Lung (tissue), 12 donors: ENCODE data around the gene IL11RA. TPM values are rescaled to one million over a fixed set of nuclear protein-coding genes. Genes with fewer than 3 reads are reported as not detected.

ENCODE experiments used
- ATAC-seq: fragments of 200-7000 bp; cut with Tn5 transposase; one replicate; pipeline ENCODE4 v1.9.1; 2020; ENCODE audit warnings: moderate number of reproducible peaks; ENCODE audit not compliant: insufficient read depth, low FRiP score
- DNase-seq, 3 donors: peaks; one replicate each; pipeline ENCODE4 v3.0.0-alpha.2; 2013 to 2017
- H3K27ac ChIP-seq, 2 donors: one replicate each; pipeline ENCODE4 v1.5.1; 2013; ENCODE audit warnings: mild to moderate bottlenecking in 2 of 2, moderate library complexity in 2 of 2, control low read depth in 1 of 2, inconsistent platforms in 1 of 2, low read depth in 1 of 2, low read length in 1 of 2
- H3K27me3 ChIP-seq, 3 donors: one replicate each; pipeline ENCODE4 v1.5.1; 2013; ENCODE audit warnings: low read length in 2 of 3; ENCODE audit not compliant: control insufficient read depth in 3 of 3, insufficient read depth in 3 of 3
- H3K36me3 ChIP-seq, 4 donors: one replicate each; pipeline ENCODE4 v1.5.1; 2013; ENCODE audit warnings: low read length in 4 of 4, mild to moderate bottlenecking in 1 of 4, moderate library complexity in 1 of 4; ENCODE audit not compliant: control insufficient read depth in 4 of 4, insufficient read depth in 4 of 4
- H3K4me1 ChIP-seq, 5 donors: one replicate each; pipeline ENCODE4 v1.5.1; 2013; ENCODE audit warnings: low read length in 5 of 5, mild to moderate bottlenecking in 2 of 5, moderate library complexity in 1 of 5; ENCODE audit not compliant: control insufficient read depth in 5 of 5, insufficient read depth in 5 of 5
- H3K4me3 ChIP-seq: one replicate; pipeline ENCODE4 v1.5.1; 2013; ENCODE audit warnings: mild to moderate bottlenecking, control low read depth, moderate library complexity
- H3K9ac ChIP-seq, 2 donors: one replicate each; pipeline ENCODE4 v1.5.1; 2013; ENCODE audit warnings: low read length in 2 of 2, control low read depth in 1 of 2; ENCODE audit not compliant: insufficient read depth in 1 of 2
- H3K9me3 ChIP-seq, 4 donors: one replicate each; pipeline ENCODE4 v1.5.1; 2013; ENCODE audit warnings: low read length in 3 of 4, mild to moderate bottlenecking in 1 of 4, moderate library complexity in 1 of 4; ENCODE audit not compliant: control insufficient read depth in 4 of 4, insufficient read depth in 3 of 4
- CTCF ChIP-seq: IDR thresholded peaks from 2 replicates; pipeline ENCODE4 v1.5.1; 2012; ENCODE audit warnings: mild to moderate bottlenecking; ENCODE audit errors: control extremely low read depth, extremely low read depth
- WGBS, 2 donors: extraction: QIAGEN DNeasy Blood & Tissue Kit; methylation state at CpG; one replicate each; pipeline ENCODE4 v1.1.7; 2013; 5-methylcytosine and 5-hydroxymethylcytosine counted together
- polyA plus RNA-seq, 2 donors: library from polyadenylated mRNA; stranded (reverse); fragments of 200-250 nt; gene quantifications; one replicate each; pipeline ENCODE4 v1.2.1, GENCODE V29; 2013
- total RNA-seq, 2 donors: library from RNA; depleted of rRNA in 1 of 2; stranded (reverse); fragments of >200 nt in 1 of 2; gene quantifications; one replicate each; pipeline ENCODE4 v1.2.1, GENCODE V29; 2014 to 2021
- donor health status: control.
- donor health status: control.
- donor health status: Bipolar disorder and iron deficiency.
- donor health status: healthy.
- donor health status: DM: yes; HTN: yes; CAD: no.

Gene IL11RA
- total and polyA plus RNA-seq, 4 donors: 5.5 to 30.5 (median 12.6) TPM

GRCh38 chr9:34624475-34625185 lies 27.4 kb upstream of the IL11RA start:
- ATAC-seq: no peak
- Histone ChIP-seq H3K27me3 (peaks cover 7 to 78% (median 73%) of the 10 kb centered on the region in 3 donors), H3K27ac (no peak overlapping the region), H3K9ac (no peak overlapping the region), H3K9me3 (peaks cover 0 to 6% (median 0%) of the 10 kb centered on the region in 4 donors), H3K36me3 (no peaks in the 10 kb centered on the region), H3K4me3 (no peak overlapping the region), H3K4me1 (peaks cover 0 to 13% (median 9%) of the 10 kb centered on the region in 5 donors)
- no peak for DNase-seq
- no peak for TF ChIP-seq CTCF
- WGBS, 2 donors: 14 to 20% methylated on average over 39 of the region's 39 CpGs

GRCh38 chr9:34625186-34625486 lies 26.8 kb upstream of the IL11RA start:
- no peaks in the 10 kb centered on the region for H3K36me3 ChIP-seq
- no peak overlapping the region for H3K27ac ChIP-seq
- no peak overlapping the region for H3K9ac ChIP-seq
- H3K27me3 ChIP-seq: peaks cover 7 to 83% (median 78%) of the 10 kb centered on the region in 3 donors
- no peak for DNase-seq
- ATAC-seq: no peak
- WGBS, 2 donors: 48 to 60% methylated on average over 3 of the region's 3 CpGs
- no peak overlapping the region for H3K4me3 ChIP-seq
- peaks cover 0 to 10% (median 8%) of the 10 kb centered on the region in 5 donors for H3K4me1 ChIP-seq
- TF ChIP-seq CTCF: no peak
- H3K9me3 ChIP-seq: peaks cover 0 to 6% (median 0%) of the 10 kb centered on the region in 4 donors

GRCh38 chr9:34627716-34628655 lies 24.0 kb upstream of the IL11RA start:
- Histone ChIP-seq H3K36me3 (no peaks in the 10 kb centered on the region), H3K27ac (no peak overlapping the region), H3K9ac (no peak overlapping the region), H3K27me3 (peaks cover 7 to 87% (median 78%) of the 10 kb centered on the region in 3 donors), H3K4me3 (no peak overlapping the region), H3K4me1 (peaks cover 0 to 10% (median 6%) of the 10 kb centered on the region in 5 donors), H3K9me3 (peaks cover 0 to 4% (median 0%) of the 10 kb centered on the region in 4 donors)
- ATAC-seq (no peak), DNase-seq (no peak)
- TF ChIP-seq CTCF: no peak
- WGBS, 2 donors: 40% methylated on average over 19 to 20 of the region's 20 CpGs
